HEK293 (cell line): Measurements from ENCODE around the gene LAG3.

Source experiments
- CTCF ChIA-PET: fragments of 350-600 bp; formaldehyde crosslinking; extraction: SDS; loops from one replicate; lab custom pipeline; 2021; ENCODE audit warnings: antibody characterized with exemption; lab: Yijun Ruan, JAX
- POLR2A ChIA-PET: fragments of 300-600 bp; formaldehyde crosslinking; extraction: SDS; loops from one replicate; lab custom pipeline; 2020; ENCODE audit warnings: antibody characterized with exemption, inconsistent platforms; lab: Yijun Ruan, JAX
- H3K27ac ChIP-seq: fragments of 200-500 bp; sonication (Bioruptor generic); 2 replicates; pipeline ENCODE4 v1.5.1; 2014; ENCODE audit warnings: low read depth, low read length, control low read depth, inconsistent platforms; ENCODE audit errors: extremely low read depth
- H3K36me3 ChIP-seq, 2 experiments: fragments of 200-500 bp in 1 of 2; sonication (Bioruptor generic) in 1 of 2; 1 replicate in 1 of 2; 2 replicates in 1 of 2; pipeline ENCODE4 v1.5.1; 2014 to 2017; ENCODE audit warnings: inconsistent platforms in 2 of 2, low read length in 2 of 2; ENCODE audit not compliant: control insufficient read depth in 2 of 2, insufficient read depth in 1 of 2
- H3K4me1 ChIP-seq: fragments of 200-500 bp; sonication (Bioruptor generic); 2 replicates; pipeline ENCODE4 v1.5.1; 2014; ENCODE audit warnings: mild to moderate bottlenecking, low read length, inconsistent platforms; ENCODE audit not compliant: control insufficient read depth, insufficient read depth
- H3K4me3 ChIP-seq: 2 replicates; pipeline ENCODE4 v1.5.1; 2011; ENCODE audit warnings: low read depth, mild to moderate bottlenecking, control low read depth, low read length, moderate library complexity
- H3K9me3 ChIP-seq: fragments of 200-500 bp; sonication (Bioruptor generic); 2 replicates; pipeline ENCODE4 v1.5.1; 2014; ENCODE audit warnings: low read depth, low read length, inconsistent platforms; ENCODE audit not compliant: control insufficient read depth, insufficient read depth
- AEBP2 ChIP-seq: fragments of 450-650 bp; formaldehyde crosslinking; IDR thresholded peaks from 2 replicates; pipeline ENCODE4 v1.5.1; 2016; ENCODE audit warnings: missing biosample characterization, missing genetic modification characterization, borderline replicate concordance
- BCL11B ChIP-seq: fragments of 450-650 bp; formaldehyde crosslinking; IDR thresholded peaks from 2 replicates; pipeline ENCODE4 v1.5.1; 2016; ENCODE audit warnings: low read depth, missing biosample characterization, missing genetic modification characterization
- GLI4 ChIP-seq: fragments of 450-650 bp; formaldehyde crosslinking; IDR thresholded peaks from 2 replicates; pipeline ENCODE4 v1.5.1; 2016; ENCODE audit warnings: missing biosample characterization, missing genetic modification characterization
- KLF1 ChIP-seq: fragments of 450-650 bp; formaldehyde crosslinking; IDR thresholded peaks from 2 replicates; pipeline ENCODE4 v1.5.1; 2016; ENCODE audit warnings: missing biosample characterization, missing genetic modification characterization
- KLF10 ChIP-seq: fragments of 450-650 bp; IDR thresholded peaks from 2 replicates; pipeline ENCODE4 v1.5.1; 2018; ENCODE audit warnings: missing biosample characterization, mild to moderate bottlenecking, missing genetic modification characterization
- PATZ1 ChIP-seq: fragments of 450-650 bp; formaldehyde crosslinking; IDR thresholded peaks from 2 replicates; pipeline ENCODE4 v1.5.1; 2016; ENCODE audit warnings: missing biosample characterization, missing genetic modification characterization
- PRDM2 ChIP-seq: fragments of 450-650 bp; formaldehyde crosslinking; IDR thresholded peaks from 2 replicates; pipeline ENCODE4 v1.5.1; 2016; ENCODE audit warnings: missing biosample characterization, missing genetic modification characterization, borderline replicate concordance
- ZBTB1 ChIP-seq: fragments of 450-650 bp; formaldehyde crosslinking; IDR thresholded peaks from 2 replicates; pipeline ENCODE4 v1.5.1; 2016; ENCODE audit warnings: missing biosample characterization, missing genetic modification characterization
- ZBTB21 ChIP-seq: fragments of 450-650 bp; formaldehyde crosslinking; IDR thresholded peaks from 2 replicates; pipeline ENCODE4 v1.5.1; 2017; ENCODE audit warnings: missing biosample characterization, missing genetic modification characterization
- ZNF140 ChIP-seq: fragments of 450-650 bp; formaldehyde crosslinking; IDR thresholded peaks from 2 replicates; pipeline ENCODE4 v1.5.1; 2016; ENCODE audit warnings: missing biosample characterization, missing genetic modification characterization
- ZNF157 ChIP-seq: fragments of 450-650 bp; formaldehyde crosslinking; IDR thresholded peaks from 2 replicates; pipeline ENCODE4 v1.5.1; 2016; ENCODE audit warnings: missing biosample characterization, missing genetic modification characterization
- ZNF24 ChIP-seq: fragments of 450-650 bp; formaldehyde crosslinking; IDR thresholded peaks from 2 replicates; pipeline ENCODE4 v1.5.1; 2016; ENCODE audit warnings: missing biosample characterization, missing genetic modification characterization
- ZNF341 ChIP-seq: fragments of 450-650 bp; formaldehyde crosslinking; IDR thresholded peaks from 2 replicates; pipeline ENCODE4; 2016; ENCODE audit warnings: low read depth, missing biosample characterization, missing genetic modification characterization
- ZNF366 ChIP-seq: fragments of 450-650 bp; formaldehyde crosslinking; conservative IDR thresholded peaks from 2 replicates; pipeline ENCODE4 v1.5.1; 2016; ENCODE audit warnings: missing biosample characterization, missing genetic modification characterization
- ZNF48 ChIP-seq: fragments of 450-650 bp; formaldehyde crosslinking; IDR thresholded peaks from 2 replicates; pipeline ENCODE4 v1.5.1; 2016; ENCODE audit warnings: missing biosample characterization, missing genetic modification characterization
- ZNF488 ChIP-seq: fragments of 450-650 bp; formaldehyde crosslinking; IDR thresholded peaks from 2 replicates; pipeline ENCODE4 v1.5.1; 2016; ENCODE audit warnings: missing biosample characterization, missing genetic modification characterization
- ZNF530 ChIP-seq: fragments of 450-650 bp; formaldehyde crosslinking; IDR thresholded peaks from 2 replicates; pipeline ENCODE4 v1.5.1; 2016; ENCODE audit warnings: low read depth, missing biosample characterization, missing genetic modification characterization
- ZNF544 ChIP-seq: fragments of 450-650 bp; formaldehyde crosslinking; IDR thresholded peaks from 2 replicates; pipeline ENCODE4 v1.5.0; 2017; ENCODE audit warnings: missing biosample characterization, missing genetic modification characterization
- ZNF549 ChIP-seq: fragments of 450-650 bp; IDR thresholded peaks from 2 replicates; pipeline ENCODE4 v1.5.1; 2018; ENCODE audit warnings: missing biosample characterization, missing genetic modification characterization, mild to moderate bottlenecking, inconsistent platforms, moderate library complexity
- ZNF629 ChIP-seq: fragments of 450-650 bp; formaldehyde crosslinking; IDR thresholded peaks from 2 replicates; pipeline ENCODE4 v1.5.1; 2017; ENCODE audit warnings: missing biosample characterization, missing genetic modification characterization
- ZNF658 ChIP-seq: fragments of 450-650 bp; formaldehyde crosslinking; IDR thresholded peaks from 2 replicates; pipeline ENCODE4; 2016; ENCODE audit warnings: missing biosample characterization, missing genetic modification characterization
- ZNF777 ChIP-seq: fragments of 450-650 bp; formaldehyde crosslinking; IDR thresholded peaks from 2 replicates; pipeline ENCODE4 v1.5.1; 2017; ENCODE audit warnings: missing biosample characterization, missing genetic modification characterization, borderline replicate concordance
- TF ChIP-seq, protein P1 (sequence below): fragments of 450-650 bp; formaldehyde crosslinking; IDR thresholded peaks from 2 replicates; pipeline ENCODE4 v1.5.1; 2016; ENCODE audit warnings: missing biosample characterization, missing genetic modification characterization
- TF ChIP-seq, protein P2 (sequence below): fragments of 450-650 bp; formaldehyde crosslinking; IDR thresholded peaks from 2 replicates; pipeline ENCODE4 v1.5.1; 2016; ENCODE audit warnings: missing biosample characterization, missing genetic modification characterization

Gene LAG3

GRCh38 chr12:6768437-6768914, 3.8 kb upstream of the LAG3 start:
- POLR2A ChIA-PET, result interaction anchor here (1.1 to 4.7 kb wide), 5 partner anchors 9 to 234 kb away, joined by 3 to 79 read pairs (median 6); partner anchors contain the start of genes COPS7A, GAPDH and MLF2
- peaks cover 31% of the 10 kb centered on the region for H3K4me1 ChIP-seq
- H3K27ac ChIP-seq, result peak overlapping the region; percentile 24
- H3K36me3 ChIP-seq, result peaks cover 11 to 26% of the 10 kb centered on the region in 2 experiments; a peak in 2 of 3 replicates
- H3K4me3 ChIP-seq, result peak overlapping the region; percentile 77
- H3K9me3 ChIP-seq, result no peaks in the 10 kb centered on the region
- CTCF ChIA-PET, result interaction anchor here (1.0 to 7.8 kb wide), 3 partner anchors 11 to 57 kb away, joined by 6 to 140 read pairs (median 71); partner anchors contain the start of gene MLF2
- TF ChIP-seq ZNF549 (tag by site-specific recombination), result no peak
- no peak for TF ChIP-seq ZNF140 (tag by site-specific recombination)
- TF ChIP-seq ZNF366 (tag by site-specific recombination), result no peak
- TF ChIP-seq ZNF24, result no peak
- no peak for TF ChIP-seq ZBTB1 (tag by site-specific recombination)
- TF ChIP-seq, protein P1, sequence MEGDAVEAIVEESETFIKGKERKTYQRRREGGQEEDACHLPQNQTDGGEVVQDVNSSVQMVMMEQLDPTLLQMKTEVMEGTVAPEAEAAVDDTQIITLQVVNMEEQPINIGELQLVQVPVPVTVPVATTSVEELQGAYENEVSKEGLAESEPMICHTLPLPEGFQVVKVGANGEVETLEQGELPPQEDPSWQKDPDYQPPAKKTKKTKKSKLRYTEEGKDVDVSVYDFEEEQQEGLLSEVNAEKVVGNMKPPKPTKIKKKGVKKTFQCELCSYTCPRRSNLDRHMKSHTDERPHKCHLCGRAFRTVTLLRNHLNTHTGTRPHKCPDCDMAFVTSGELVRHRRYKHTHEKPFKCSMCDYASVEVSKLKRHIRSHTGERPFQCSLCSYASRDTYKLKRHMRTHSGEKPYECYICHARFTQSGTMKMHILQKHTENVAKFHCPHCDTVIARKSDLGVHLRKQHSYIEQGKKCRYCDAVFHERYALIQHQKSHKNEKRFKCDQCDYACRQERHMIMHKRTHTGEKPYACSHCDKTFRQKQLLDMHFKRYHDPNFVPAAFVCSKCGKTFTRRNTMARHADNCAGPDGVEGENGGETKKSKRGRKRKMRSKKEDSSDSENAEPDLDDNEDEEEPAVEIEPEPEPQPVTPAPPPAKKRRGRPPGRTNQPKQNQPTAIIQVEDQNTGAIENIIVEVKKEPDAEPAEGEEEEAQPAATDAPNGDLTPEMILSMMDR (tag by site-specific recombination), result no peak
- TF ChIP-seq PRDM2 (tag by site-specific recombination), result no peak
- no peak for TF ChIP-seq GLI4
- TF ChIP-seq ZNF488, result no peak
- TF ChIP-seq ZNF48 (tag by site-specific recombination), result no peak
- no peak for TF ChIP-seq ZNF530 (tag by site-specific recombination)
- no peak for TF ChIP-seq KLF10 (tag by site-specific recombination)
- peak; percentile 35; the same call in 1 of the 2 replicates for TF ChIP-seq ZNF629 (tag by site-specific recombination)
- no peak for TF ChIP-seq KLF1
- no peak for TF ChIP-seq ZNF544
- no peak for TF ChIP-seq AEBP2 (tag by site-specific recombination)
- TF ChIP-seq ZNF658 (tag by site-specific recombination), result no peak
- TF ChIP-seq ZNF157 (tag by site-specific recombination), result no peak
- TF ChIP-seq ZNF341 (tag by site-specific recombination), result no peak
- no peak for TF ChIP-seq ZBTB21 (tag by site-specific recombination)
- TF ChIP-seq BCL11B, result no peak
- TF ChIP-seq ZNF777 (tag by site-specific recombination), result no peak
- TF ChIP-seq PATZ1 (tag by site-specific recombination), result peak; percentile 81
- TF ChIP-seq, protein P2, sequence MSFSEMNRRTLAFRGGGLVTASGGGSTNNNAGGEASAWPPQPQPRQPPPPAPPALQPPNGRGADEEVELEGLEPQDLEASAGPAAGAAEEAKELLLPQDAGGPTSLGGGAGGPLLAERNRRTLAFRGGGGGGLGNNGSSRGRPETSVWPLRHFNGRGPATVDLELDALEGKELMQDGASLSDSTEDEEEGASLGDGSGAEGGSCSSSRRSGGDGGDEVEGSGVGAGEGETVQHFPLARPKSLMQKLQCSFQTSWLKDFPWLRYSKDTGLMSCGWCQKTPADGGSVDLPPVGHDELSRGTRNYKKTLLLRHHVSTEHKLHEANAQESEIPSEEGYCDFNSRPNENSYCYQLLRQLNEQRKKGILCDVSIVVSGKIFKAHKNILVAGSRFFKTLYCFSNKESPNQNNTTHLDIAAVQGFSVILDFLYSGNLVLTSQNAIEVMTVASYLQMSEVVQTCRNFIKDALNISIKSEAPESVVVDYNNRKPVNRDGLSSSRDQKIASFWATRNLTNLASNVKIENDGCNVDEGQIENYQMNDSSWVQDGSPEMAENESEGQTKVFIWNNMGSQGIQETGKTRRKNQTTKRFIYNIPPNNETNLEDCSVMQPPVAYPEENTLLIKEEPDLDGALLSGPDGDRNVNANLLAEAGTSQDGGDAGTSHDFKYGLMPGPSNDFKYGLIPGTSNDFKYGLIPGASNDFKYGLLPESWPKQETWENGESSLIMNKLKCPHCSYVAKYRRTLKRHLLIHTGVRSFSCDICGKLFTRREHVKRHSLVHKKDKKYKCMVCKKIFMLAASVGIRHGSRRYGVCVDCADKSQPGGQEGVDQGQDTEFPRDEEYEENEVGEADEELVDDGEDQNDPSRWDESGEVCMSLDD, result no peak
